UCSD-AML1 (cell line): ENCODE results near the gene SPG11.
"Not testable (repeated sequence)": the region's sequence is repeated elsewhere in the genome, so short reads cannot be mapped to it uniquely, and the experiment has no call there.

Experiments
- DNase-seq: peaks from one replicate; lab custom pipeline; 2025; ENCODE audit not compliant: unreplicated experiment; lab: John Stamatoyannopoulos, UW

SPG11 gene, protein sequence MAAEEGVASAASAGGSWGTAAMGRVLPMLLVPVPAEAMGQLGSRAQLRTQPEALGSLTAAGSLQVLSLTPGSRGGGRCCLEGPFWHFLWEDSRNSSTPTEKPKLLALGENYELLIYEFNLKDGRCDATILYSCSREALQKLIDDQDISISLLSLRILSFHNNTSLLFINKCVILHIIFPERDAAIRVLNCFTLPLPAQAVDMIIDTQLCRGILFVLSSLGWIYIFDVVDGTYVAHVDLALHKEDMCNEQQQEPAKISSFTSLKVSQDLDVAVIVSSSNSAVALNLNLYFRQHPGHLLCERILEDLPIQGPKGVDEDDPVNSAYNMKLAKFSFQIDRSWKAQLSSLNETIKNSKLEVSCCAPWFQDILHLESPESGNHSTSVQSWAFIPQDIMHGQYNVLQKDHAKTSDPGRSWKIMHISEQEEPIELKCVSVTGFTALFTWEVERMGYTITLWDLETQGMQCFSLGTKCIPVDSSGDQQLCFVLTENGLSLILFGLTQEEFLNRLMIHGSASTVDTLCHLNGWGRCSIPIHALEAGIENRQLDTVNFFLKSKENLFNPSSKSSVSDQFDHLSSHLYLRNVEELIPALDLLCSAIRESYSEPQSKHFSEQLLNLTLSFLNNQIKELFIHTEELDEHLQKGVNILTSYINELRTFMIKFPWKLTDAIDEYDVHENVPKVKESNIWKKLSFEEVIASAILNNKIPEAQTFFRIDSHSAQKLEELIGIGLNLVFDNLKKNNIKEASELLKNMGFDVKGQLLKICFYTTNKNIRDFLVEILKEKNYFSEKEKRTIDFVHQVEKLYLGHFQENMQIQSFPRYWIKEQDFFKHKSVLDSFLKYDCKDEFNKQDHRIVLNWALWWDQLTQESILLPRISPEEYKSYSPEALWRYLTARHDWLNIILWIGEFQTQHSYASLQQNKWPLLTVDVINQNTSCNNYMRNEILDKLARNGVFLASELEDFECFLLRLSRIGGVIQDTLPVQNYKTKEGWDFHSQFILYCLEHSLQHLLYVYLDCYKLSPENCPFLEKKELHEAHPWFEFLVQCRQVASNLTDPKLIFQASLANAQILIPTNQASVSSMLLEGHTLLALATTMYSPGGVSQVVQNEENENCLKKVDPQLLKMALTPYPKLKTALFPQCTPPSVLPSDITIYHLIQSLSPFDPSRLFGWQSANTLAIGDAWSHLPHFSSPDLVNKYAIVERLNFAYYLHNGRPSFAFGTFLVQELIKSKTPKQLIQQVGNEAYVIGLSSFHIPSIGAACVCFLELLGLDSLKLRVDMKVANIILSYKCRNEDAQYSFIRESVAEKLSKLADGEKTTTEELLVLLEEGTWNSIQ (N-terminal part only)

DNA sequence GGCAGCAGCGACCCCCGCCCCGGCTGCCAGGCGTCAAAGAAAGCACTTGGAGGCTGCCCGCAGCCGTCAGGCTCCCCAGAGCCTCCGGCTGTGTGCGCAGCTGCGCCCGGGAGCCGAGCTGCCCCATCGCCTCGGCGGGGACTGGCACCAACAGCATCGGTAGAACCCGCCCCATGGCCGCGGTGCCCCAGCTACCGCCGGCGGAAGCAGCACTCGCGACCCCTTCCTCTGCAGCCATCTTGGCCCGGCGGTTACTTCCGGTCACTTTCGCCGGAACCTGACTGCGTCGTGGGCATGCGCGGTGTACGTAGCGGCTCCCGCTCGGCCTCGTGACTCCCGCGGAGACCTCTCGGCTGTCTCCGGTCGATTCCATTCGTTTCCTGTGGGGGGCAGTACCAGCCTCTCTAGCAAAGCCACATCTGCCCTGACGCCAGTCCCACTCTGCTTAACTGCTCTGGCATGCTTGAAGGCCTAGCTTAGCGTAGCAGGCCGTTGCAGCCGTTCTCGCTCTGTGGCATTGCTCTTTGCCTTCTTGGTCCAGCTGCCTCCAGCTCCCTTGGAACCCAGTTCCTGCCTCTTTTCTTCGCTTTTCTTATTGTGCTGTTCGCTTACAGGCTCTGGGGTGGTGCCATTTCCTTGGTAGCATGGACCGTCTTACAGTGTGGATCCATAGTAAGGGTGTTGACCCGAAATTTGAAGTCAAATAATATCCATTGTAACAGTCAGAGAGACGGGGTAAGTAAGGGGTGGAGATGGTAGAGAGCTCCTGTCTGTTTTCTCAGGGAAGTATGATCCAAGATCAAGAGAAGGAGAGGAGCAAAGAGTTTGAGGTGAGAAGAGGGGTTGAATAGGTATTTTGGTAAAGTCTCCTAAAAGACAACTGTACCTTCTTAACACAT, at the start of gene SPG11:
SPG11 (minus strand) TSS at position 253 of the 899 bp plus-strand sequence; CDS start at position 238, 15 bp downstream.
- peak; percentile 99 for DNase-seq

DNA sequence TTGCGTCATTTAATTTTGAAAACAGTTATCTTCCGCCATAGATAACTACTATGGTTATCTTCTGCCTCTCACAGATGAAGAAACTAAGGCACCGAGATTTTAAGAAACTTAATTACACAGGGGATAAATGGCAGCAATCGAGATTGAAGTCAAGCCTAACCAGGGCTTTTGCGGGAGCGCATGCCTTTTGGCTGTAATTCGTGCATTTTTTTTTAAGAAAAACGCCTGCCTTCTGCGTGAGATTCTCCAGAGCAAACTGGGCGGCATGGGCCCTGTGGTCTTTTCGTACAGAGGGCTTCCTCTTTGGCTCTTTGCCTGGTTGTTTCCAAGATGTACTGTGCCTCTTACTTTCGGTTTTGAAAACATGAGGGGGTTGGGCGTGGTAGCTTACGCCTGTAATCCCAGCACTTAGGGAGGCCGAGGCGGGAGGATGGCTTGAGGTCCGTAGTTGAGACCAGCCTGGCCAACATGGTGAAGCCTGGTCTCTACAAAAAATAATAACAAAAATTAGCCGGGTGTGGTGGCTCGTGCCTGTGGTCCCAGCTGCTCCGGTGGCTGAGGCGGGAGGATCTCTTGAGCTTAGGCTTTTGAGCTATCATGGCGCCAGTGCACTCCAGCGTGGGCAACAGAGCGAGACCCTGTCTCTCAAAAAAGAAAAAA, 49.0 kb upstream of the SPG11 start:
- peak; percentile 34 for DNase-seq

DNA sequence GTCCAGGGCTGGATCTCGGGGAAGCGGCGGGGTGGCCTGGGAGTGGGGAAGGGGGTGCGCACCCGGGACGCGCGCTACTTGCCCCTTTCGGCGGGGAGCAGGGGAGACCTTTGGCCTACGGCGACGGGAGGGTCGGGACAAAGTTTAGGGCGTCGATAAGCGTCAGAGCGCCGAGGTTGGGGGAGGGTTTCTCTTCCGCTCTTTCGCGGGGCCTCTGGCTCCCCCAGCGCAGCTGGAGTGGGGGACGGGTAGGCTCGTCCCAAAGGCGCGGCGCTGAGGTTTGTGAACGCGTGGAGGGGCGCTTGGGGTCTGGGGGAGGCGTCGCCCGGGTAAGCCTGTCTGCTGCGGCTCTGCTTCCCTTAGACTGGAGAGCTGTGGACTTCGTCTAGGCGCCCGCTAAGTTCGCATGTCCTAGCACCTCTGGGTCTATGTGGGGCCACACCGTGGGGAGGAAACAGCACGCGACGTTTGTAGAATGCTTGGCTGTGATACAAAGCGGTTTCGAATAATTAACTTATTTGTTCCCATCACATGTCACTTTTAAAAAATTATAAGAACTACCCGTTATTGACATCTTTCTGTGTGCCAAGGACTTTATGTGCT, 48.4 kb upstream of the SPG11 start:
- DNase-seq, result peak; percentile 56

DNA sequence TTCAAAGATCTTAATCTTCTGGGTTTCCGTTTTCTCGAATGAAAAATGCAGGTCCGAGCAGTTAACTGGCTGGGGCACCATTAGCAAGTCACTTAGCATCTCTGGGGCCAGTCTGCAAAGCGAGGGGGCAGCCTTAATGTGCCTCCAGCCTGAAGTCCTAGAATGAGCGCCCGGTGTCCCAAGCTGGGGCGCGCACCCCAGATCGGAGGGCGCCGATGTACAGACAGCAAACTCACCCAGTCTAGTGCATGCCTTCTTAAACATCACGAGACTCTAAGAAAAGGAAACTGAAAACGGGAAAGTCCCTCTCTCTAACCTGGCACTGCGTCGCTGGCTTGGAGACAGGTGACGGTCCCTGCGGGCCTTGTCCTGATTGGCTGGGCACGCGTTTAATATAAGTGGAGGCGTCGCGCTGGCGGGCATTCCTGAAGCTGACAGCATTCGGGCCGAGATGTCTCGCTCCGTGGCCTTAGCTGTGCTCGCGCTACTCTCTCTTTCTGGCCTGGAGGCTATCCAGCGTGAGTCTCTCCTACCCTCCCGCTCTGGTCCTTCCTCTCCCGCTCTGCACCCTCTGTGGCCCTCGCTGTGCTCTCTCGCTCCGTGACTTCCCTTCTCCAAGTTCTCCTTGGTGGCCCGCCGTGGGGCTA, 47.8 kb upstream of the SPG11 start, which contains the start of the genes B2M and PATL2:
B2M (plus strand) TSS at position 422 of the 647 bp plus-strand sequence; CDS start at position 452, 30 bp downstream.
PATL2 (minus strand) TSS at position 228 of the 647 bp plus-strand sequence. CDS start 34,833 bp downstream, outside the sequence.
- DNase-seq, result peak; percentile 95

DNA sequence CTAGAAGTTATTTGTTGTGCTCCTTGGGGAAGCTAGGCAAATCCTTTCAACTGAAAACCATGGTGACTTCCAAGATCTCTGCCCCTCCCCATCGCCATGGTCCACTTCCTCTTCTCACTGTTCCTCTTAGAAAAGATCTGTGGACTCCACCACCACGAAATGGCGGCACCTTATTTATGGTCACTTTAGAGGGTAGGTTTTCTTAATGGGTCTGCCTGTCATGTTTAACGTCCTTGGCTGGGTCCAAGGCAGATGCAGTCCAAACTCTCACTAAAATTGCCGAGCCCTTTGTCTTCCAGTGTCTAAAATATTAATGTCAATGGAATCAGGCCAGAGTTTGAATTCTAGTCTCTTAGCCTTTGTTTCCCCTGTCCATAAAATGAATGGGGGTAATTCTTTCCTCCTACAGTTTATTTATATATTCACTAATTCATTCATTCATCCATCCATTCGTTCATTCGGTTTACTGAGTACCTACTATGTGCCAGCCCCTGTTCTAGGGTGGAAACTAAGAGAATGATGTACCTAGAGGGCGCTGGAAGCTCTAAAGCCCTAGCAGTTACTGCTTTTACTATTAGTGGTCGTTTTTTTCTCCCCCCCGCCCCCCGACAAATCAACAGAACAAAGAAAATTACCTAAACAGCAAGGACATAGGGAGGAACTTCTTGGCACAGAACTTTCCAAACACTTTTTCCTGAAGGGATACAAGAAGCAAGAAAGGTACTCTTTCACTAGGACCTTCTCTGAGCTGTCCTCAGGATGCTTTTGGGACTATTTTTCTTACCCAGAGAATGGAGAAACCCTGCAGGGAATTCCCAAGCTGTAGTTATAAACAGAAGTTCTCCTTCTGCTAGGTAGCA, 47.0 kb upstream of the SPG11 start:
- peak; percentile 61 for DNase-seq

DNA sequence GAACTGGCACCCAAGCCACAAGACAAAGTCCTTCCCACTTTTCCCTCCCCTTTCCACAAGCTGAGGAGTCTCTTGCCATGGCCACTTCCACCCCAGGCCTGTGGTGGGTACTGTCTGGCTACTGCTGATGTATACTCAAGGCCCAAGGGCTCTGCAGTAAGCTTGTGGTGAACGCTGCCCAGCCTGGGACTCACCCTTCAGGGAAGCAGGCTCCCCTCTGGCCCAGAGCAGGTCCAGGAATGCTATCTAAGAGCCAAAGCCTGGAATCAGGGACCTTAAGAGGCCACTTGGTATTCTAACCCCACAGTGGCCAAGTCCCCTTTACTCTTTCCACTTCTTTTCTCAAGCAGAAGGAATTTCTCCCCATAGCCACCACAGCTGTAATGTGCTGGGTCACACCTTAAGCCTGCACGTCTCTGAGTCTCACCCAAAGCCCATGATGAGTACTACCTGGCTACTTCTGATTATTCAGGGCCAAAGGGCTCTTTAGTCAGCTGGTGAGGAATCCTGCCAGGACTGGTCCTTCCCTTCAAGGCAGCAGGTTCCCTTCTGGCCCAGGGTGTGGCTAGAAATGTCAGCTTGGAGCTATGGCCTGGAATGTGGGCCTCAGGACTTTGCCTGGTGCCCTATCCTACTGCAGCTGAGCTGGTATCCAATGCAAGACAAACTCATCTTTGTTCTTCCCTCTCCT, 43.6 kb upstream of the SPG11 start:
- no peak for DNase-seq

DNA sequence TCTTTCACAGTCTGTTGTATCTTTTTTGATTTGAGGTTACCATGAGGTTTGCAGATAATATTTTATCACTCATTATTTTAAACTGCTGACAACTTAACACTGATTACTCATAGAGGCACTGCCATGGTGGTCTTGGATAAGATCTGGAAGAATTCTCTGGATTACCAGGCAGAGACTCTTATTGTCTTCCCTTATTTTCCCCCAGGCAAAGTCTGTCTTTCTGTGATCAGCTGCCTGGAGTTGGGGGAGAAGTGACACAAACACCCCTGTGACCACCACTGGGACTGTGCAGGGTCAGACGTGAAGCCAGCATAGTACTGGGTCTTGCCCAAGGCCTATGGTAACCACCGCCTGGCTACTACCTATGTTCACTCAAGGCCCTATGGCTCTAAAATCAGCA, 42.9 kb upstream of the SPG11 start:
- DNase-seq, result no peak

DNA sequence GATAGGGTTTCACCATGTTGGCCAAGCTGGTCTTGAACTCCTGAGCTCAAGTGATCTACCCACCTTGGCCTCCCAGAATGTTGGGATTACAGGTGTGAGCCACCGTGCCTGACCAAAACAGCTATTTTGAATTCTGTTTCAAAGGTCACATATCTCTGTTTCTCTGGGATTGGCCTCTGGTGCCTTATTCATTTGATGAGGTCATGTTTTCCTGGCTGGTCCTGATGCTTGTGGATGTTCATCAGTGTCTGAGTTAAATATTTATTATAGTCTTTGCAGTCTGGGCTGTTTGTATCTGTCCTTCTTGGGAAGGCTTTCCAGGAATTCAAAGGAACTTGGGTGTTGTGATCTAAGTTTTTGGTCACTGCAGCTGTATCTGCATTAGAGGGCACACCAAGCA, 42.5 kb upstream of the SPG11 start:
- DNase-seq, result no peak

DNA sequence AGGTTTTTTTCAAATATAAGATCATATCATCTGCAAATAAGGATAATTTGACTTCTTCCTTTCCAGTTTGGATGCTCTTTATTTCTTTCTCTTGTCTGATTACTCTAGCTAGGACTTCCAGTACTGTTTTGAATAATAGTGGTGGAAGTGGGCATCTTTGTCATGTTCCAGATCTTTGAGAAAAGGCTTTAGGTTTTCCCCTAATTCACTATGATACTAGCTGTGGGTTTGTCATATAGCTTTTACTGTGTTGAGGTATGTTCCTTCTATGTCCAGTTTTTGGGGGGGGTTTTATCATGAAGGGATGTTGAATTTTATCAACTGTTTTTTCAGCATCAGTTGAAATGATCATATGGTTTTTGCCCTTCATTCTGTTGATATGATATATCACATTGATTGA, 37.2 kb upstream of the SPG11 start:
- not testable (repeated sequence) for DNase-seq

DNA sequence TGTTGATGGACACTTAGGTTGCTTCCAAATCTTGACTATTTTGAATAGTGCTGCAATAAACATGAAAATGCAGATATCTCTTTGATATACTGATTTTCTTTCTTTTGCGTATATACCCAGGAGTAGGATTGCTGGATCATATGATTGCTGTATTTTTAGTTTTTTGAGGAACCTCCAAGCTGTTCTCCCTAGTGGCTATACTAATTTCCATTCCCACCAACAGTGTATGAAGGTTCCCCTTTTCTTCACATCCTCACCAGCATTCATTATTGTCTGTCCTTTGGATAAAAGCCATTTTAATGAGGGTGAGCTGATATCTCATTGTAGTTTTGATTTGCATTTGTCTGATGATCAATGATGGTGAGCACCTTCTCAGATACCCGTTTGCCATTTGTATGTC, 35.2 kb upstream of the SPG11 start:
- no peak for DNase-seq

DNA sequence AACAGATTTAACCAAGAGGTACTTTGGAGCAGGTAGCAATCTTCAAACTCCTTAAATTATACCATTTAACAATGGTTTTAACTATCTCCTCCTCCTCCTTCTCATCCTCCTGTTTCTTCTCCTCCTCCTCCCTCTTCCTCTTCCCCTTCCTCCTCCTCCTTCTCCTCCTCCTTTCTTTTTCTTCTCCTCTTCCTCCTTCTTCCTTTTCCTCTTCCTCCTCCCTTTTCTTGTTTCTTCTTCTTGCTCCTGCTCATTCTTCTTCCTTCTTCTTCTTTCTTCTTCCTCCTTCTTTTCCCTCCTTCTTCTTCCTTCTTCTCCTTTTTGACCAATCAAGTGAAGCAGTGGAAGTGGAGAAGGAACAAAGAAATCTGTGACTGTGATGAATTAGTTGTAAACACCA, 33.6 kb upstream of the SPG11 start:
- no peak for DNase-seq

DNA sequence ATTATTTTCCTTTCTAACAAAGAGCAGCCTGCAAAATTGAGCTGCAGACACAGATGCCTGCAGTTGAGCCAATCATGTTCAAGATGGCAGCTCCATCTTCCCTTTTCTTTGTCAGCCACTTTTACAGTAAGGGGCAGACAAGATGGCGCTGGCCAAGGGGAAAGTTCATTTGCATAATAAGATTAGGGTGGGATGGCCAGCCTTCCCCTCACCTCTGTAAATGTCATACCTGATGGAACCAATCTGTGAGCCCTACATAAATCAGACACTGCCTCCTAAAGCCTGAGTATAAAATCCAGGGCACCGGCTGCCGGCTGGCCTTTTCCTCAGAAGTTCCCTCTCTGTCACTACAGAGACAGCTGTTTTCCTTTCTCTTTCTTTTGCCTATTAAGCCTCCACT, 31.8 kb upstream of the SPG11 start:
- DNase-seq, result no peak

DNA sequence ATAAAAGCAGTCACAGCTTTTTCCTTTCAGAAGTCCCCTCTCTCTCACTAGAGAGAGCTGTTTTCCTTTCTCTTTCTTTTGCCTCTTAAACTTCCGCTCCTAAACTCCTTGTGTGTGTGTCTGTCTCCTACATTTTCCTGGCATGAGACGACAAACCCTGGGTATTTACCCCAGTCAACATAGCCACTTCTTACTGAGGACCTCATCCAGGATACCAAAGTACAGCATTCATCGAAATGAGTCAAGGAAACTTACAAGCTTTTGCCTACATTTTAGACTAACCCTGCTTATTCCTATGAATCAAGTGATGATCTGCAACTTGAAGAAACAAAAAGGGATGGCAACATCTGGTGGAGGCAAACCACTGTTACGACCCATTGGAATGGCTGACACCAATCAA, 31.0 kb upstream of the SPG11 start:
- no peak for DNase-seq

DNA sequence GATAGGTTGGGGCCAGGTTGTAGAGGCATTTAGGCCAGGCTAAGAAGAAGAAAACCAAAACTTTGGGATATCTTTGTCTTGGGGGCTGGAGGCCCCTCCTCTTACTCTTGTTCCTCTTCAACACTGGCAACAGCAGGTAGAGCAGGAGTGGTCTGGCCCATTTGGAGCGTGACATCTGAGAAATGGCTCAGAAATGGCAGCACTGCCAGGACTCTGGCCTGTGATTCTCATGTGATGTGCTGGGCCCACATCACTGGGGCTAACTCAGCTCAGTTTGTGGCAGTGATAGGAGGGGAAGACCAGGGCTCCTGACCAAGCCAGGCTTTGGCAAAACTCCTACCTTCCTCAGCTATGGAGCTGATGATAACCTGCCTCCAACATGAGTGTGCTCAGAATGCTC, 29.2 kb upstream of the SPG11 start:
- DNase-seq, result no peak

DNA sequence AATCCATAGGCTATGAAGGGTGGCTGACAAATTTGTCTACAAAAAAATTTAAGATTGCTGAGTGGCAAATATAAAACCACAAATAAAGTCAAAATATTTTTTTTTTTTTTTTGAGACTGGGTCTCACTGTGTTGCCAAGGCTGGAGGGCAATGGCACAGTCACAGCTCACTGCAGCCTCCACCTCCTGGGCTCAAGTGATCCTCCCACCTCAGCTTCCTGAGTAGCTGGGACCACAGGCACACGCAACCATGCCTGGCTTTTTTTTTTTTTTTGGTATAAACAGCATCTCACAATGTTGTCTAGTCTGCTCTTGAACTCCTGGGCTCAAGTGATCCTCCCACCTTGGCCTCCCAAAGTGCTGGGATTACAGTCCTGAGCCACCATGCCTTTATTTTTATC, 26.8 kb upstream of the SPG11 start:
- DNase-seq, result not testable (repeated sequence)

DNA sequence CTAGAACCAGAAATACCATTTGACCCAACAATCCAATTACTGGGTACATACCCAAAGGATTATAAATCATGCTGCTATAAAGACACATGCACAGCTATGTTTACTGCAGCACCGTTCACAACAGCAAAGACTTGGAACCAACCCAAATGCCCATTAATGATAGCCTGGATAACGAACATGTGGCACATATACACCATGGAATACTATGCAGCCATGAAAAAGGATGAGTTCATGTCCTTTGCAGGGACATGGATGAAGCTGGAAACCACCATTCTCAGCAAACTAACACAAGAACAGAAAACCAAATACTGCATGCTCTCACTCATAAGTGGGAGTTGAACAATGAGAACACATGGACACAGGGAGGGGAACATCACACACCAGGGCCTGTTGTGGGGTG, 25.9 kb upstream of the SPG11 start:
- DNase-seq, result not testable (repeated sequence)
